ENCODE measurements around the gene PRTN3.

The PRTN3 gene

GRCh38 chr19:892894-893689 lies 52.3 kb downstream of the PRTN3 start, which contains the start of the genes MED16 and RNU6-9:
MED16 (minus strand) TSS chr19:893187; CDS start chr19:891131, 2,056 bp downstream.
RNU6-9 (plus strand) TSS chr19:893484.
- no peak for TF ChIP-seq CTCF (IDR thresholded peaks at IDR 0.05; ENCODE audit: low read depth, low read length)
- DNase-seq (ENCODE audit: extremely low read depth, low read depth) = peak; percentile 88

GRCh38 chr19:896434-896833 lies 55.6 kb downstream of the PRTN3 start:
- no peak for TF ChIP-seq CTCF (IDR thresholded peaks at IDR 0.05; ENCODE audit: low read depth, low read length)
- DNase-seq (ENCODE audit: extremely low read depth, low read depth) = no peak

- TF ChIP-seq CTCF (IDR thresholded peaks at IDR 0.05; ENCODE audit: low read depth, low read length) = no peak
- no peak for DNase-seq (ENCODE audit: extremely low read depth, low read depth)
These were observed 56.2 kb downstream of the PRTN3 start for GRCh38 chr19:896999-897398.

GRCh38 chr19:897442-898039 lies 56.7 kb downstream of the PRTN3 start:
- TF ChIP-seq CTCF (IDR thresholded peaks at IDR 0.05; ENCODE audit: low read depth, low read length) = no peak

More at GRCh38 chr19:897442-898039, 56.7 kb downstream of the PRTN3 start:
- DNase-seq (ENCODE audit: extremely low read depth, low read depth) = no peak

All from AG09319 (cell line).